ENCODE data around the gene TMEM201.
"Not testable (repeated sequence)": the region's sequence is repeated elsewhere in the genome, so short reads cannot be mapped to it uniquely, and the experiment has no call there.

TMEM201 gene, protein sequence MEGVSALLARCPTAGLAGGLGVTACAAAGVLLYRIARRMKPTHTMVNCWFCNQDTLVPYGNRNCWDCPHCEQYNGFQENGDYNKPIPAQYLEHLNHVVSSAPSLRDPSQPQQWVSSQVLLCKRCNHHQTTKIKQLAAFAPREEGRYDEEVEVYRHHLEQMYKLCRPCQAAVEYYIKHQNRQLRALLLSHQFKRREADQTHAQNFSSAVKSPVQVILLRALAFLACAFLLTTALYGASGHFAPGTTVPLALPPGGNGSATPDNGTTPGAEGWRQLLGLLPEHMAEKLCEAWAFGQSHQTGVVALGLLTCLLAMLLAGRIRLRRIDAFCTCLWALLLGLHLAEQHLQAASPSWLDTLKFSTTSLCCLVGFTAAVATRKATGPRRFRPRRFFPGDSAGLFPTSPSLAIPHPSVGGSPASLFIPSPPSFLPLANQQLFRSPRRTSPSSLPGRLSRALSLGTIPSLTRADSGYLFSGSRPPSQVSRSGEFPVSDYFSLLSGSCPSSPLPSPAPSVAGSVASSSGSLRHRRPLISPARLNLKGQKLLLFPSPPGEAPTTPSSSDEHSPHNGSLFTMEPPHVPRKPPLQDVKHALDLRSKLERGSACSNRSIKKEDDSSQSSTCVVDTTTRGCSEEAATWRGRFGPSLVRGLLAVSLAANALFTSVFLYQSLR

DNA sequence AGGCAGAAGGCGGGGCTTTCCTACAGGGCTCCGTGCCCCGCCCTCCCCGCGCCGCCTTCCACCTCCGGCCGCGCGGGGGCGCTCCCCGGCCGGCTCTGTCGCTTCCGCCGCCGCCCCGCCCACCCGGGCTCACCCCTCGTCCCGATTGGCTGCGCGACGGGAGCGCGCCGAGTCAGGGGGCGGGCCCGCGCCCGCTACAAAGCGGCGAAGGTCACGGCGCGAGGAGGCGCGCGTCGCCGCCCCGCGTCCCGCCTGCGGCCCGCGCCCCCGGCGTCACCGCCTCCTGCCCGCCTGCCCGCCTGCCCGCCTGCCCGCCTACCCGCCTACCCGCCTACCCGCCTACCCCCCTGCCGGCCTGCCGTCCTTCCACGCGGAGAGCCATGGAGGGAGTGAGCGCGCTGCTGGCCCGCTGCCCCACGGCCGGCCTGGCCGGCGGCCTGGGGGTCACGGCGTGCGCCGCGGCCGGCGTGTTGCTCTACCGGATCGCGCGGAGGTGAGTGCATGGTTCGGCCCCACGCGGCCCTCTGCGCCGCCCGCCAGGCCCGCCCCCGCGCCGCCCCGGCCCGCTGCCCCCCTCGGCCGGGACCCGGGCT, at the start of gene TMEM201:
TMEM201 (plus strand) TSS at position 361 of the 593 bp plus-strand sequence; CDS start at position 381, 20 bp downstream.
- peak; percentile 95 to 99 (median 98) for DNase-seq

DNA sequence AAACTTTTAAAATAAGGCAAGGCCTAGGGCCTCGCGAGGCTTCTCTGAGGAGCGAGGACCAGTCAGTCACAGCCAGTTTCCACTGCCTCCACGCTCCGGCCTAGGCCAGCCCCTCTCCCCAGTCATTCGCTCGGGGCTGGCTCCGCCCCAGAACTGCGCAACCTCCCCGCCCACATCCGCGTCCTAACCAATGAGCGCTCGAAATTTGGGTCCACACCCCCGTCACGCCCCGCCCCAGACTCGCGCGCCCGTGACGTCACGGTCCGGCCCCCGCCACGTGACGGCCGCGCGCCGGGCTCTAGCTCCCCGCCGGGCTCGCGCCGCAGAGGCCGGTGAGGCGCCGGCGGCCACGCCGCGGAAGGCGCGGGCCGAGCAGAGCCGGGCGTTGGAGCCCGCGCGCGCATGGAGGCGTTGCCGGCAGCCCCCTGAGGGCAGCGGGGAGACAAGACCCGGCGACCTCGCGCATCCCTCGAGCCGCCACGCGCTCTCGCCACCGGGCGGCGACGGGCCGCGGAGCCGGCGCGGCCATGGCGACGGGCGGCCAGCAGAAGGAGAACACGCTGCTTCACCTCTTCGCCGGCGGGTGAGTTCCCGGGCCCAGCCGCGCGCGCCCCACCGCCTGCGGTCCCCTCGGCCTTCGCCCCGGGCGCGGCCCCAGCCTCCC, 49.4 kb upstream of the TMEM201 start, which contains the start of gene SLC25A33:
SLC25A33 (plus strand) TSS at position 301 of the 664 bp plus-strand sequence; CDS start at position 528, 227 bp downstream.
- peak; percentile 99 for DNase-seq

DNA sequence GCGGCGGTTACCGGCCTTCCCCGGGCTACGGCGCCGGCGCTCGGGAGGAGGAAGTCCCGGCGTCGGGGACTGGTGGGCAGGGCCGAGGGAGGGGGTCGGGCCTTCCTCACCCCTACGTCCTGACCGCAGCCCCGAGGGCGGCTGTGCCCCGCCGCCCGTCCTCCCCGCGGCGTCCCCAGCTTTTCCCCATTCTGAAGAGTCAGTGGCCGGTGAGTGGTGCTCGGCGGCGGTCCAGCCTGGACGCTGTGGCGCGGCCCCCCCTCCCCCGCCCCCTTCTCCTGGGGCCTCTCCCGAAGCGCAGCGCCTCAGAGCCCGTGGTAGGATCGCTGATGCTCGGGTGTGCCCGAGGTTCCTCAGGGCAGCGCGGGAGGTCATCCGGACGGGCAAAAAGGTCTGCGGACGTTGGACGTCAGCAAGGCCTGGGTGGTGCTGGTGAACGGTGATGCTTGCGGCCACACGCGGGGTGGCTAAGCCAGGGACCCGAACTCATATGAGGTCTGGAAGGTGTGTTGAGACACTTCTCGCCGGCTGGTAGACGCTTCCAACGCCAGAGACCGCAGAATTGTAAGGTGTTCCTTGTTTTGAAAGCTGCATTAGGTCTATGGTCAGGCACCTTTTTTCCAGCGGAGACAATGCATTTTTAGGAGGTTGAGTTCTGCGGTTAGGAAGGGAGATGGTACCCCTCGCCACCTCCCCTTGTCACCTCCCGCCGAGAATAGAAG, 48.7 kb upstream of the TMEM201 start:
- DNase-seq: peak; percentile 77 to 91 (median 78)

DNA sequence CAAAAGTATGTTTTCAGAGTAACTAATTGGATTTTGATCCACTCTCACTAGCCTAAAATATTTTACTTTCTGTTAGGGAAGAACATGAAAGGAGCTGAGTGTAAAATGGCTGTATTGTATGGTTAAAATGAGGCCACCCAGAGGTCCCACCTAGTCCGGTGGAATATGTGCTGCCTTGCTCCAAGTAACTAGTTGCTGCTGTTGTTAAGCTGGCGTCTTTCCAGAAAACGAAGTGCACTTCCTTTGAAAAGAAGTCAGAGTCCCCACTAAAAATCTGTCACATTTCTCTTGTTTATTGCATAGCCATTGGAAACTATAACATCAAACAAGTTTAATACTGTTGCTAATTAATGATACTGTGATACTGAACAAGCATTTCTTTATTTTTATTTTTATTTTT, 46.3 kb upstream of the TMEM201 start:
- DNase-seq: peak in 2 of 3 donors; percentile 13 to 29

DNA sequence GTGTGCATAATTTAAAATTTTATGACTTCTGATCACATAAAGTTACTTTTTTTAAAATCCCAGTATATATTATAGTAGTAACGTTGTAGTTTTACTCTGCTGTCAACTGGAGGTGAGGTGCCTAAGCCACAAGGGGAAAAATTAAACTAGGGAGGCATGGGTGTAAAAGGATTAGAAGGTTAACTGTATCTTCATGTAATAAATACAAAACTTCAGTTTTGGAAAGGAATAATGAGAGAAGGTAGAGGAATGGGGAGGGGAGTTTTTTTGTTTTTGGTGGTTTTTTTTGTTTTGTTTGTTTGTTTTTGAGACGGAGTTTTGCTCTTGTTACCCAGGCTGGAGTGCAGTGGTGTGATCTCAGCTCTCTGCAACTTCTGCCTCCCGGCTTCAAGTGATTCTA, 43.8 kb upstream of the TMEM201 start:
- DNase-seq: no peak

DNA sequence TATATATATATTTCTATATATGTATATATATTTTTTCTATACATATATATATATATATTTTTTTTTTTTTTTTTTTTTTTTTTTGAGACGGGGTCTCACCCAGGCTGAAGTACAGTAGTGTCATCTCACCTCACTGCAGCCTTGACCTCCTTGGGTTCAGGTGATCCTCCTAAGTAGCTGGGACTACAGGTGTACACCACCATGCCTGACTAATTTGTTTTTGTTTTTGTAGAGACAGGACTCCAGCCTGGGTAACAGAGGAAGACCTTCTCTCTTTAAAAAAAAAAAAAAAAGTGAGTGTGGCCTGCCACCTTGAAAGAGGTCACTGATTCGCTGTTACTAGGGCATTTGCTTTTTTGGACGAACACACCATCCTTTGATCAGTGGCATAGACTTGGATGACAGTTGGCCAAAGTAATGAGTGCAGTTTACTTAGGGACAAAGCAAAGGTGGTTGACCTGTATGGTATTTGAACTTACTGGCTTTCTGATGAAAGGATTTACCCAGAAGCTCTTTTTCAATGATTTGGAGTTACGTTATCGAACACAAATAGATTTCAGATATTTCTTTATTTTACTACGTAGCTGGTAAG, 38.7 kb upstream of the TMEM201 start:
- no peak for DNase-seq

DNA sequence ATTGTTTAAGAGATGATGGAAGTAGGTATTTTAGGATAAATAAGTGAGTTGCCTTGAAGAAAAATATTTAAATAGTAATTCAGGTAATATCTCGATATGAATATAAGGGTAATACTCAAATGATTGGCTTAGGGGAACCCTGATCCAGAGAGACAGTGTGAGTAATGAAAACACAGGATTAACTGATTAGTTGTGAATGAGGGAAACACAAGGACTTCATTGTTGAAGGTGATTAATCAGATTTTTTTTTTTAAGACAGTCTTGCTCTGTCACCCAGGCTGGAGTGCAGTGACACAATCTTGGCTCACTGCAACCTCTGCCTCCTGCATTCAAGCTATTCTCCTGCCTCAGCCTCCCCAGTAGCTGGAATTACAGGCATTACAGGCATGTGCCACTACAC, 36.7 kb upstream of the TMEM201 start:
- DNase-seq: no peak

DNA sequence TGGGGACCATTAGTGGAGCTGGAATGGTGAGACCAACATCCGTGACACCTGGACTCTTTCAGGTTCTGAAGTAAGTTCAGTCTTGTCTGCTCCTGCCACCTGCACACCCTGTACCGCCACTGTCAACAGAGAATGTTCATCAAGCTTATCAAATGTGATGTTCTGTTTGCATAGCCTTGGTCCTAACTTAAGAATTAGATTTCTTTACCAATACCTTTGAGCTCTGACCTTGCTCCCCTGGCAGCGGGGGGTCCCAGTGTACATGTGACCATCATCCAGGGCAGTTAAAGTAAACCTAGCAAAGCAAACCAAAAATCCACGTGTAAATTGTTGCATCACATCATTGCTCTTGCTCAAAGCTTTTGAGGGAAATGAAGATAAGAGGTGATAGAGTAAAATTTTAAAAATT, 35.0 kb upstream of the TMEM201 start:
- no peak for DNase-seq

DNA sequence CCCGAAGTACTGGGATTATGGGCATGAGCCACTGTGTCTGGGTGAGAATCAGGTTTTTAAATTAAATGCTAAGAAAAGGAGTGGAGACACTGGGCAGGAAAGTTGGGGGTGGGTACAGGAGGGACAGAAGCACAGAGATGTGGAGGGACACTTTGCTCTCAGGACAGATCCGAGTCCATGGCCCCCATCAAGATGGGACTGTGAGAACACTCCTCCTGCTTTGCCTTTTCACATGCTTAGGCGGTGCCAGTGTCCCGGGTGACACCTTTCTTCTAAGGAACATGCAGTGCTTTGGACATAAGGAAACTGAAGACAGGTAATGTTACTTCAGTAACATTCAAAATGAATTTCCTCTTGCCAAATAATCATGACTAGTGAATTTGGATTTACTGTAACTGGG, 32.8 kb upstream of the TMEM201 start:
- no peak for DNase-seq

DNA sequence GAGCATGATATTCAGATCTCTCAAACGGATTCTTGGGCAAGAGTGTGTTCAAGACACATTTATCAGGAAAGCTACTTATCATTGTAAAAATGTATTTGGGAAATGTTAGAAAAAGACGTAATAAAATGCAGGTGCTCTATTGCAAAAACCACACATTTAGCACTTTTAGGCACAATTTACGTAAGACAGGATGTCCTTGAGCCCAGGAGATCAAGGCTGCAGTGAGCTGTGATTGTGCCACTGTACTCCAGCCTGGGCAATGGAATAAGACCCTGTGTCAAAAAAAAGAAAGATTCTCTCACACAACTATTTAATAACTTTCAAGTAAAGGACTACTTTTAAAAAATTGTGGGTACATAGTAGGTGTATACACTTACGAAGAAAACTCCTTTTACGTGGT, 31.1 kb upstream of the TMEM201 start:
- no peak for DNase-seq

DNA sequence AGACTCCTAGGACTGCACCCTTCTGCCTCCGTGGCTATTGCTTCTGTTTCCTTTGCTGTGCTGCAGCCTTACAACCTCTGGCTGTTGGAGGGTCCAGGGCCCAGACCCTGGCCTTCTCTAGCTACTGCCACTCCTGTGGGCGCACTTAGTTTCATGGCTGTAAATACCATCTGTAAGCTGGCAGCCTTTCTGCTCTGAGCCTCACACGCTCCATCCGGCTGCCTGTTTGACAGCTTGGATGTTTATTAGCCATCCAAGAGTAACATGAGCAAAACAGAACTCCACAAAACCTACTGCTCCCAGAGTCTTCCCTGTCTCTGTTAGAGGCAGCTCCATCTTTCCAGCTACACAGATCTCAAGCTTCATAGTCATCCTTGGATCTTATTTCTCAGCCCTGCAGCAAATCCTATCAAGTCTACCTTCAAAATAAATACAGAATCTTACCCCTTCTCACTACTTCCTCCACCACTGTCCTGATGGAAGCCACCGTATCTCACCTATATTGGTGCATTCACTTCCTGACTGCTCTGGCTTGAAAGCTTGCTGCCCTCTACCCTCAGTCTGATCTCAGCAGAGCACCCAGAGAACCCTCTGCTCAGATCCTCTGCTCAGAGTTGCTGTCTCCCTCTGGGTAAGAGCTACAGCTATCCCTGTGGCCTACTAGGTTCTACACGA, 30.3 kb upstream of the TMEM201 start:
- DNase-seq: no peak

DNA sequence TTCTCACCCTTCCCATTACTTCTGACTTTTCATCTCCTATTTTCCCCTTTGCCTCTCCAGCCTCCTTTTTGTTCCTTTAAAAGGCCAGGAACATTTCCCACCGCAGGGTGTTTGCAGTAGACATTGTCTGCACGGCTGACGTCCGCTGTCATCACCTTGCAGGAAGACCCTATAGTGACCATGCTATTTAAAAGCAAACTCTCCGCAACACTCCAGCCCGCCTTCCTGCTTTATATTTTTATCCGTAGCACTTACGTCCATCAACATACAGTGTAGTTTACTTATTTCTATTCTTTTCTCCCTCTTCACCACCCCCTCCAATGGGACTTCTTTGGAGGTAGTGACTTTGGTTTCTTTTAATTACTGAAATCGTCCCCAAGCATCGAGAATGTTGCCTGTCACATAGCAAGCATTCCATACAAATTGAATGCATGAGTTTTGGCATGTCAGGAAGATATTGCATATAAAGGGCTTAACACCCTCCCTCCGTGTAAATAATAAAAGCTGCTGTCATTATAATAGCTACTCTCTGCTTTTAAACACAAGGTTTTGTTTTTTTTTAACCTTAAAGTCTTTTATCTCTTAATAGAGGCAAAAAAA, 29.7 kb upstream of the TMEM201 start:
- DNase-seq: no peak

DNA sequence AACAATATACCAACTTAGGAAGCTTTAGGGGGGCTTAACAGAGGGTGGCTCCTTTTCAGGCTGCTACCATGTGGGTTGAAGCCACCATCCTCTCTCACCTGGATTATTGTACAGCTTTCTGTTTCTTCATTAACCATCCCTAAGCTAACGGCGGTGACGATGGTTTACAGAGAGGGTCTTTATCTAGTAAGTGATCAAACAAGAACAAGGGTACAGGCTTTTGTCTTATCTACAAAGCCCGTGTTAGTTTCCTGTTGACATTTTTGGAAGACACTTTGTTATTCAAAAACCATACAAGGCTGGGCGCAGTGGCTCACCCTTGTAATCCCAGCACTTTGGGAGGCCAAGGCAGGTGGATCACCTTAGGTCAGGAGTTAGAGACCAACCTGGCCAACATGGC, 29.0 kb upstream of the TMEM201 start:
- no peak for DNase-seq

DNA sequence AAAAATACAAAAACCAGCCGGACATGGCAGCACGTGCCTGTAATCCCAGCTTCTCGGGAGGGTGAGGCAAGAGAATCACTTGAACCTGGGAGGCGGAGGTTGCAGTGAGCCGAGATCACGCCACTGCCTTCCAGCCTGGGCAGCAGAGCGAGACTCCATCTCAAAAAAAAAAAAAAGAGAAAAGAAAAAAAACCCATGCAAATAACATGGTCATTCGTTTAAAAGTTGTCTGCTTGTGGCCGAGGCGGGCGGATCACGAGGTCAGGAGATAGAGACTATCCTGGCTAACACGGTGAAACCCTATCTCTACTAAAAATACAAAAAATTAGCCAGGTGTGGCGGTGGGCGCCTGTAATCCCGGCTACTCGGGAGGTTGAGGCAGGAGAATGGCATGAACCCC, 28.6 kb upstream of the TMEM201 start:
- DNase-seq: not testable (repeated sequence)

DNA sequence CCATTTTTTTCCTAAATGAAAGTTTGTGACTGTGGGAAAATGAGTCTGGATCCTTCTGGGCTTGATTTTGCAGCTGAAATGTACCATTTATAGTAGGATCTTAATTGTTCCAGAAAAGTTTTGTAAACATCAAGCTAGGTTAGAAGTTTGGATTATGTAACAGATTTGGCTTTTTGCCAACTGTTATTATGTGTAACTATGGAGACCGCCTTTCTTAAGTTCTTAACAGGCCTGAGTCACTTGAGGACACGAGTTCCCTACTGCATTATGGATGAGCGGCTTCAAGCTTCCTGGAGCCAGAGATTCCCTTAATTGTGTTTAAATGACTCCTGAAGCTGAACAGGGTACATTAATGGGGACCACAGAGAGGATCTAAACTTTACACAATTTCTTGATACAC, 27.3 kb upstream of the TMEM201 start:
- peak; percentile 67 to 87 (median 82) for DNase-seq

DNA sequence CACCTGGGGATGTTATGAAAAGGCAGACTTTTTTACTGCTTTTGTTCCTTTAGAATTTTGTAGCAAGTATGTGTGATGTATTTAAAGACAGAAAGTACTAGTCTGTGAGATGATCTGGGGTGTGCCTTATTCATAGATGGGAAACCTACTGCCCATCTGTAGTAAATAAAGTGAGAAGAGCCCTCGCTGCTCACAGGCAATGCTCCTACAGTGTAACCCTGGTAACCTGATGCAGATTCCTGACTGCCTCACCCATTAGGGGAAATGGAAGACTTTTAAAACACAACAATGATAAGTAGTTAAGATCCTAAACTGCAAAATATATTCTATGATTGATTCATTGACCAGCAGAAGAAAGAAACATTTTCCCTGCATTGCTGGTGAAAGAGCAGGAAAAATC, 19.4 kb upstream of the TMEM201 start:
- no peak for DNase-seq

DNA sequence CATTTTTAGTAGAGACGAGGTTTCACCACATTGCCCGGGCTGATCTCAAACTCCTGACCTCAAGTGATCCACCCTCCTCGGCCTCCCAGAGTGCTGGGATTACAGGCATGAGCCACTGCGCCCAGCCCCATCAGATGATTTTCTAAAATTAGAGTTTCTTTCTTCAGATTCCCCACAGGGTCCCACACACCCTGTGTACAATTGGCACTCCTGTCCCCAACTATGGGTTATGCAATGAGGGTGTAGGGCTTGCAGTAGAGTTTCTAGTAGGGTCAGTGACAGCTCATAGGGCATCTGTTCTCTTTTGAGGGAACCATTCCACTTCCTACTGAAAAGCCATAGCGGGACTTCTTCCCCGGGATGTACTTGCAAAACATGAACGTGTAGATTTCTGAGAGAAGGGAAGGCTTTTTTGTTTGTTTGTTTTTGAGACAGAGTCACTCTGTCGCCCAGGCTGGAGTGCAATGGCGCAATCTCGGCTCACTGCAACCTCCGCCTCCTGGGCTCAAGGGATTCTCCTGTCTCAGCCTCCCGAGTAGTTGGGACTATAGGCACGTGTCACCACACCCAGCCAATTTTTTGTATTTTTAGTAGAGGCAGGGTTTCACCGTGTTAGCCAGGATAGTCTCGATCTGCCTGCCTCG, 17.7 kb upstream of the TMEM201 start:
- peak in 2 of 3 donors; percentile 21 to 22 for DNase-seq

DNA sequence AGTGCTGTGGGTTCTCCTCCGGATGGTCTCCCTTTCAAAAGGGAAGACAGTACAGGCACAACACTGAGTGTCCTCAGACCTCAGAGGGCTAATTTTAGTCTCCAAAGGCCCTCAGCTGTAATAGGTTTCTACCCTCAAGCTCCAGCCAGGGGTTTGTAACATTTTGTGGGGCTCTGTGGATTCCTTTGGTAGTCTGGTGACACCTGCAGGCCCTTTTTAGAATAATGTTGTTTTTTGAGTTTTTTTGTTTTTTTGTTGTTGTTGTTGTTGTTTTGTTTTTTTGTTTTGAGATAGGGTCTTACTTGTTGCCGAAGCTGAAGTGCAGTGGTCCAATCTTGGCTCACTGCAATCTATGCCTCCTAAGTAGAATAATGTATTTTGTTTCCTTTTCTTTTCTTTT, 15.0 kb upstream of the TMEM201 start:
- DNase-seq: peak; percentile 21 to 32 (median 30)

DNA sequence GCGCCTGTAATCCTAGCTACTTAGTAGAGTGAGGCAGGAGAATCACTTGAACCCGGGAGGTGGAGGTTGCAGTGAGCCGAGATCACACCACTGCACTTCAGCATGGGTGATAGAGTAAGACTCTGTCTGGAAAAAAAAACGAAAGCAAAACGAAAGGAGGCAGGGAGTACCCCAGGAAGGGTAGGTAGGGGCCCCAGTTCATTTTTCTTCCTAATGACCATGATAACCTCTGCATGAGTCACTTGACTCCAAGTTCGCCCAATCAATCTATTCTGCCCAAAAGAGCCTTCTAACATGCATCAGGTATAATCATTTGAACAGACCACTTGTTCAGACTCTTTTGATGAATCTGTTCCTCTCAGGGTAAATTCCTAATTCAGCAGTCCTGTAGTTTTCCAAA, 13.2 kb upstream of the TMEM201 start:
- no peak for DNase-seq

DNA sequence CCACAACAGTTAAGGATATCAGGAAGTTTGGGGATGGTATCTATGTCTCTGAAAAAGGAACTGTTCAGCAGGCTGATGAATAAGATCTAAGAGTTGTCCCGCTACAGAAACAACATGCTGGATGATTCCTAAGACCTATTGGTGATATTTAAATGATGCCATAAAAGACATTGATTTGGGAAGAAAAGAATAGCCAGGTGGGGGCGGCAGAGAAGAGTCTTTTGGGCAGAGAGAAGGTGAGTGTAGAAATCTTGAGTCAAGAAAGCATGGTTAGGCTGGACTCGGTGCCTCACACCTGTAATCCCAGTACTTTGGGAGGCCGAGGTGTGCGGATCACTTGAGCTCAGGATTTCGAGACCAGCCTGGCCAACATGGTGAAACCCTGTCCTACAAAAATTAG, 11.8 kb upstream of the TMEM201 start:
- no peak for DNase-seq

DNA sequence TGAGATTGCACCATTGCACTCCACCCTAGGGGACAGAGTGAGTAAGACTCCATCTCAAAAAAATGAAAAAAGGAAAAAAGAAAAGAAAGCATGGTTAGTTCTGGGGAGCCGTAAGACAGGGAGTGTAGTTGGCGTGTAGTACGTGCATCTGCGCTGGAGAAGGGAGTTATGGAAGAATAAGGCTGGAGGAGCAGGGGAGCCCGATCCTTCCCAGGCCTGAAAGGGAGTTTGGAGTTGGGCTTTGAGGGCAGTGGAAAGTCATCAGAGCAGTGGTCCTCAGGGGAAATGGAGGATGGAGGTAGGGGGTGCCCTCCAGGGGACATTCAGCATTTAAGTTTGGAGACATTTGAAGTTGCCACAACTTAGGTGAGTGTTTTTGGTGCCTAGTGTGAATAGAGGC, 11.3 kb upstream of the TMEM201 start:
- no peak for DNase-seq
